Activated CD4-positive, alpha-beta T cell treated with anti-CD3 and anti-CD28 coated beads, Interleukin-10, Interleukin-2, amounts not matched to agents 100 ng/mL and 50 ng/mL, durations not matched to agents 16 hours and 8 hours (primary cell): ENCODE measurements around the gene TBCK.

Experiments used
- DNase-seq: peaks from one replicate; pipeline ENCODE4 v3.0.0-alpha.2; 2020

Gene TBCK

DNA sequence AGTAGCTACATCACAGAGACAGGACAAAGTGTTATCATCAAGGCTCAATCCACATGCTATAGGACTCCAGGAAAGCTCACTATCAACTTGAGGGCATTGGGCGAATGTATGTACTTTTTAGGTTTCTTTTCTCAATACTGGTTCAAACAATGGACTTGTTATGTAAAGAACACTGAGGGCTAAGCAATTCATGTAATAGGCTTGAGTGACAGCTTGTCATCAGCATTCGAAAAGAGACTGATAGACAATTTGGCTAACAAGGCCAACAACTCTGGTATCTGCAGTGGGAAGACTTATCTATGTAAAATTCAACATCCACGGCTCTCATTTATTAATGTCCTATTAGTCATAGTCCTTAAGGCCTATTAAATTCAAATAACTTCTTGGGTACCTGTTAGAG lies 279.7 kb downstream of the TBCK start:
- no peak for DNase-seq

GRCh38 chr4:106035204-106035603 lies 280.8 kb downstream of the TBCK start:
- no peak for DNase-seq

DNA sequence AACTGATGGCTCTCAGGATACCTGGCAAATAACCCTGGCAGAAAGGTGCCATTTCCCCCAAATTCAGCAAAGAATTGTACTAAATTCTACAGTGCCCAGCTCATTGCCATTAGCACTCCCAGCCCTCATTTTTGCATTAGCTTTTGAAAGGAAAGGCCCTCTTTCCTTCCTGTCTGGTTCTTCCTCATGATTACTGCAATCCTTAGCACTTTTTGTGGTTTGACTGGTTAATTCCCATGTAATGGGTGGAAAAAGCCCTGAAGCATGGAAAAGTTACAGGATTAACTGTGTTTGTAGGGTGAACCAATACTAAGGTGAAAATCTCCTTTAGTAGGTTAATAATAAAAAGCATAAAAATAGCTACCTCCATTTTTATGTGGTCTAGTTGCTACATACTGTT lies 281.3 kb downstream of the TBCK start:
- no peak for DNase-seq

- no peak for DNase-seq
Observed at GRCh38 chr4:106034220-106034619, 281.8 kb downstream of the TBCK start.

- no peak for DNase-seq
Observed at GRCh38 chr4:106033469-106033868, 282.5 kb downstream of the TBCK start.

DNA sequence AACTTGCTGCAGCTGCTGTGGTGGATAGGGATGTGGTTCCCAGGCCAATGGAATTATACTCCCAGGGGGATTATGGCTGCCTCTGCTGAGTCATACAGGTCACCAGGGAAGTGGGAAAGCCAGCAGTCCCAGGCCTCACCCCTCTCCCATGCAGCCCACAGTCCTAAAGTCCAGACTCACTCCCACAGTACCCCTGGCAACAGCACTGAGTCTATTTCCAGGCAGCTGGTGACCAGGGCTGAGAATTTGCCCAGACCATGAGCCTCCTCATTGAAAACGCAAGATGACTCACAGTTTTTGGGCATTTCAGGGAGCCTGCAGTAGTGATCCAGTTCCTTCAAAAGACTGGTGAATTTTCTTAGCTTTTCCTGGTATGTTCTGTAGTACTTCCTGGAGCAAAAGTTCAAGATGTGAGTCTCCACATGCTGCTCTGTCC lies 283.1 kb downstream of the TBCK start:
- DNase-seq: no peak

GRCh38 chr4:106022454-106022853 lies 293.6 kb downstream of the TBCK start:
- DNase-seq: no peak

- DNase-seq: no peak
Observed at GRCh38 chr4:106021737-106022410, 294.1 kb downstream of the TBCK start.

GRCh38 chr4:106019771-106020170 lies 296.2 kb downstream of the TBCK start:
- DNase-seq: no peak

GRCh38 chr4:106017975-106018374 lies 298.0 kb downstream of the TBCK start:
- DNase-seq: no peak

- no peak for DNase-seq
Observed at GRCh38 chr4:106011387-106011786, 304.6 kb downstream of the TBCK start.

GRCh38 chr4:106010761-106011160 lies 305.2 kb downstream of the TBCK start:
- no peak for DNase-seq

GRCh38 chr4:106002994-106003393 lies 313.0 kb downstream of the TBCK start:
- no peak for DNase-seq

DNA sequence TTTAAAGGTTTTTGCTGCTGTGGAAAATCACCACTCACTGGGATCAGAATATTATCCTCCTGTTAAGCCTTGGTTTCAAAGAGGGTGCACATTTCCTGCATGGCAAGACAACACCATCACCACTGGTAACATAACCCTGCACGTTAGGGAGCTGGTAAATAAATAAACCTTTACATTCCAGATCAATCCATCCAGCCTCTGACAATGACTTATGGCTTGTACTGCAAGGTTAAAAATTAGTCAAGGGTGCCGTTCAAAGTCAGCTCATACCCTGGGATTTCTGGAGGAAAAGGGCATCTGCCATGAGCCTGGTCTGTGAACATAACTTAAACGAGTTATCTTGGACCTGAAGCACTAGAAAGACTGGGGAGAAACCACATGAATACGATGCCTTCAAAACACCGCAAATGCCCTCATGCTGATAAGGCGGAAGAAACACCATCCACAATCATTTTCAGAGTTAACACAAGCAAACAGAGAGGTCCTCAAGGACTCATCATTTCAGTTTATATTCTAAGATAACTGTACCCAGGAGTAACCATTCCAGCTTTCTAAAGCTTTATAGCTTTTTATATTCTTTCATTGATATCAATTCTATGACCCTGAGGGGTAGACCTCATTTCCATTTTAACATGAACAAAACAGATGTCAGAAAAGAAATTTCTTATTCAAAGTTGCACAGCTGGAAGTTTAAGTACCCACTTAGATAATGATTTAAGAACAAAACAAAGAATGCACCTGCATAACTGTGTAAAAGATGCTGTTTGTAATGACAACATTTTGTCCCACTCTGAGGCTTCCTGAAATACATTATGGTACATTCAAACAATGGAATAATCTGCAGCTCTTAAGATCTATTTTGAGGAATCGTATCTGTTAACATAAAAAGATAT lies 317.6 kb downstream of the TBCK start:
- no peak for DNase-seq

- DNase-seq: no peak
Observed at GRCh38 chr4:105996845-105997244, 319.2 kb downstream of the TBCK start.

GRCh38 chr4:105994841-105995501 lies 321.0 kb downstream of the TBCK start:
- DNase-seq: no peak

- no peak for DNase-seq
Observed at GRCh38 chr4:105994061-105994460, 321.9 kb downstream of the TBCK start.

GRCh38 chr4:105992641-105993305 lies 323.2 kb downstream of the TBCK start:
- no peak for DNase-seq

GRCh38 chr4:105991726-105992125 lies 324.3 kb downstream of the TBCK start:
- DNase-seq: no peak
